HepG2 (cell line): Measurements from ENCODE around the gene MVB12A. TPM values are rescaled to one million over a fixed set of nuclear protein-coding genes. Genes with fewer than 3 reads are reported as not detected.

ENCODE experiments used
- ATF7-NPFF ChIP-seq: sonication (generic); formaldehyde crosslinking; IDR thresholded peaks from 2 replicates; pipeline ENCODE4 v1.8.1; 2023; ENCODE audit warnings: mild to moderate bottlenecking, low read depth, missing genetic modification reagents, moderate library complexity
- CBX2 ChIP-seq, 2 experiments: fragments of 200-600 bp in 1 of 2; sonication (generic); formaldehyde crosslinking in 1 of 2; IDR thresholded peaks; 2 replicates each; pipeline versions ENCODE4 v1.7.0 to v1.8.1; 2018 to 2022; ENCODE audit warnings: low read depth in 2 of 2, low read length in 1 of 2, mild to moderate bottlenecking in 1 of 2, missing genetic modification reagents in 1 of 2
- CEBPB ChIP-seq: IDR thresholded peaks from 2 replicates; pipeline ENCODE4 v1.6.1; 2011; ENCODE audit warnings: low read depth, low read length, improper control_type of control experiment, borderline replicate concordance
- GATA4 ChIP-seq: sonication (generic); IDR thresholded peaks from 2 replicates; pipeline ENCODE4 v1.6.1; 2016; ENCODE audit warnings: antibody characterized with exemption, low read depth, borderline replicate concordance
- HNF4A ChIP-seq: sonication (generic); formaldehyde crosslinking; IDR thresholded peaks from 2 replicates; pipeline ENCODE4 v1.4.0; 2020; ENCODE audit warnings: missing genetic modification reagents
- IRF2 ChIP-seq: IDR thresholded peaks from 2 replicates; pipeline ENCODE4 v1.6.1; 2018; ENCODE audit warnings: missing genetic modification reagents, missing compliant biosample characterization
- KAT7 ChIP-seq: IDR thresholded peaks from 2 replicates; pipeline ENCODE4 v1.6.1; 2018; ENCODE audit warnings: borderline replicate concordance, missing compliant biosample characterization
- LCORL ChIP-seq, 2 experiments: fragments of 450-650 bp in 1 of 2; sonication (generic) in 1 of 2; formaldehyde crosslinking in 1 of 2; IDR thresholded peaks; 2 replicates each; pipeline versions ENCODE4 v1.5.0 to v1.6.1; 2017 to 2020; ENCODE audit warnings: antibody characterized with exemption in 1 of 2, missing genetic modification reagents in 1 of 2
- NR2F6 ChIP-seq, 2 experiments: IDR thresholded peaks; 2 replicates each; pipeline ENCODE4 v1.6.1; 2016; ENCODE audit warnings: antibody characterized with exemption in 1 of 2, mild to moderate bottlenecking in 1 of 2
- TOPORS ChIP-seq: sonication (generic); formaldehyde crosslinking; IDR thresholded peaks from 2 replicates; pipeline ENCODE4 v1.8.0; 2023; ENCODE audit warnings: mild to moderate bottlenecking, missing genetic modification reagents
- ZBTB3 ChIP-seq: sonication (generic); formaldehyde crosslinking; IDR thresholded peaks from 2 replicates; pipeline ENCODE4 v1.4.0; 2020; ENCODE audit warnings: low read depth, mild to moderate bottlenecking, moderate library complexity, missing genetic modification reagents, borderline replicate concordance
- ZC3H13 ChIP-seq: sonication (generic); formaldehyde crosslinking; IDR thresholded peaks from 2 replicates; pipeline ENCODE4 v1.8.1; 2023; ENCODE audit warnings: mild to moderate bottlenecking, missing genetic modification reagents, moderate library complexity
- ZFP1 ChIP-seq: IDR thresholded peaks from 2 replicates; pipeline ENCODE4 v1.6.1; 2016
- ZNF180 ChIP-seq: sonication (generic); formaldehyde crosslinking; IDR thresholded peaks from 2 replicates; pipeline ENCODE4 v1.4.0; 2020; ENCODE audit warnings: low read depth, missing genetic modification reagents, borderline replicate concordance
- ZNF607 ChIP-seq: sonication (generic); formaldehyde crosslinking; IDR thresholded peaks from 2 replicates; pipeline ENCODE4 v1.5.1; 2020; ENCODE audit warnings: missing genetic modification reagents, mild to moderate bottlenecking, borderline replicate concordance
- polyA plus RNA-seq, 8 experiments: library from polyadenylated mRNA; depleted of rRNA in 3 of 8; stranded (reverse) in 7 of 8; unstranded in 1 of 8; fragments of >200 nt; fragmentation: Illumina TruSeq in 4 of 8; extraction: Trizol in 4 of 8; gene quantifications; 2 replicates each; pipeline versions ENCODE4 v1.2.1 to v1.2.3, GENCODE V29; 2011 to 2016; ENCODE audit warnings: low read depth in 4 of 8, missing spikeins in 1 of 8, mixed read lengths in 1 of 8; ENCODE audit not compliant: insufficient read depth in 1 of 8
- total RNA-seq, 5 experiments: library from RNA; depleted of rRNA; stranded (reverse); fragments of >200 nt; fragmentation: Illumina TruSeq; extraction: Trizol; gene quantifications; 2 replicates each; pipeline ENCODE4 v1.2.3, GENCODE V29; 2016; ENCODE audit warnings: low read depth in 1 of 5
- TF ChIP-seq, protein P1 (sequence below): sonication (generic); formaldehyde crosslinking; IDR thresholded peaks from 2 replicates; pipeline ENCODE4 v1.8.0; 2022; ENCODE audit warnings: missing genetic modification reagents, mild to moderate bottlenecking, inconsistent platforms, borderline replicate concordance
- TF ChIP-seq, protein P2 (sequence below): sonication (generic); formaldehyde crosslinking; IDR thresholded peaks from 2 replicates; pipeline ENCODE4 v1.4.0; 2020; ENCODE audit warnings: missing genetic modification reagents
- TF ChIP-seq, protein P3 (sequence below): sonication (generic); formaldehyde crosslinking; conservative IDR thresholded peaks from 2 replicates; pipeline ENCODE4 v1.4.0; 2020; ENCODE audit warnings: missing genetic modification reagents
- TF ChIP-seq, protein P4 (sequence below): sonication (generic); formaldehyde crosslinking; IDR thresholded peaks from 2 replicates; pipeline ENCODE4 v1.4.0; 2020; ENCODE audit warnings: missing genetic modification reagents
- TF ChIP-seq, protein P5 (sequence below): sonication (generic); formaldehyde crosslinking; IDR thresholded peaks from 2 replicates; pipeline ENCODE4 v1.4.0; 2020; ENCODE audit warnings: missing genetic modification reagents
- TF ChIP-seq, protein P6 (sequence below): IDR thresholded peaks from 2 replicates; pipeline ENCODE4 v1.6.1; 2016; ENCODE audit warnings: low read depth, borderline replicate concordance
- TF ChIP-seq, protein P7 (sequence below): sonication (generic); formaldehyde crosslinking; conservative IDR thresholded peaks from 2 replicates; pipeline ENCODE4 v1.4.0; 2020; ENCODE audit warnings: missing genetic modification reagents

The MVB12A gene
- total and polyA plus RNA-seq, 2 of the 13 experiments (the other 11 are each of a cell fraction or from before 2014, with no cell fraction given), result 35.7 to 36.1 TPM

DNA sequence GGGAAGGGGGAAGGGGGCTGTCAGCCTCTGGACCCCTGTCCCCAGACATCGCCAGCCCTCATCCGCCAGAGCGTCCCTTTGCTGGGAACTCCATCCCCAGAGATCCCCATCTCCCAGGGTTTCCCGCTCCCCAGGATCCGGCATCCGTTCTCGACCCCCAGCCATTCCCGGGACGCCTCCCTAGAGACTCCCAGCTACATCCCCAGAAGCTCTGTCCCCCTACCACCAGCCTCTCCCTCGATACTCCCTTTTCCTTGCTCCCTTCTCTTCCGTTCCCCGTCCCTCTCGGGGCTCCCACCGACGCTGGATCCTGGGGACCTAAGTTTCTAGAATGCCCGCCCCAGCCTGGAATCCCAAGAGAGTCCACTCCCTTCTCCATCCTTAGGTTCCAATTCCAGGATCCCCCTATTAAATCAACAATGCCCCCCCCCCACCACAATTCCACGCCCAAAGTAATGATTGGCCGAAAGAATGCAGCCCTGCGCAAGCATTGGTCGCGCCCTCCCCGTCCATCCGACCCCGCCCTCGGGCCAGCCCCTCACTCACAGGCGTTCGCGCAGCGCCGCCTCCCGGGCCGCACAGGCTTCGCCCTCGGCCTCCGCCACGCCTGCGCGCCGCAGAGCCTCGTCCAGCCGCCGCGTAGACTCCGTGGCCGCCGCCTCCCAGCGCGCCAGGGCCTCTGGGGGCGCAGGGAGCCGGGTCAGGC, 29.0 kb upstream of the MVB12A start (continued):
- TF ChIP-seq, protein P1, sequence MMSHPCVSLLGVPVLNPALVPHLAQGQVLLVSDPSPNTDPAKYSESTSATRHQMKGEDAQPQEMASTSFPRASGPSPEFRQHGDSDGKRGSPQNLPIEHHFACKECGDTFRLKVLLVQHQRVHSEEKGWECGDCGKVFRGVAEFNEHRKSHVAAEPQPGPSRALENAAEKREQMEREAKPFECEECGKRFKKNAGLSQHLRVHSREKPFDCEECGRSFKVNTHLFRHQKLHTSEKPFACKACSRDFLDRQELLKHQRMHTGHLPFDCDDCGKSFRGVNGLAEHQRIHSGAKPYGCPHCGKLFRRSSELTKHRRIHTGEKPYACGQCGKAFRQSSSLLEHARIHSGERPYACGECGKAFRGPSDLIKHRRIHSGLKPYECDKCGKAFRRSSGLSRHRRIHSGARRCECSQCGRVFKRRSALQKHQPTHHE (CRISPR knock-in tag), result no peak
- TF ChIP-seq, protein P2, sequence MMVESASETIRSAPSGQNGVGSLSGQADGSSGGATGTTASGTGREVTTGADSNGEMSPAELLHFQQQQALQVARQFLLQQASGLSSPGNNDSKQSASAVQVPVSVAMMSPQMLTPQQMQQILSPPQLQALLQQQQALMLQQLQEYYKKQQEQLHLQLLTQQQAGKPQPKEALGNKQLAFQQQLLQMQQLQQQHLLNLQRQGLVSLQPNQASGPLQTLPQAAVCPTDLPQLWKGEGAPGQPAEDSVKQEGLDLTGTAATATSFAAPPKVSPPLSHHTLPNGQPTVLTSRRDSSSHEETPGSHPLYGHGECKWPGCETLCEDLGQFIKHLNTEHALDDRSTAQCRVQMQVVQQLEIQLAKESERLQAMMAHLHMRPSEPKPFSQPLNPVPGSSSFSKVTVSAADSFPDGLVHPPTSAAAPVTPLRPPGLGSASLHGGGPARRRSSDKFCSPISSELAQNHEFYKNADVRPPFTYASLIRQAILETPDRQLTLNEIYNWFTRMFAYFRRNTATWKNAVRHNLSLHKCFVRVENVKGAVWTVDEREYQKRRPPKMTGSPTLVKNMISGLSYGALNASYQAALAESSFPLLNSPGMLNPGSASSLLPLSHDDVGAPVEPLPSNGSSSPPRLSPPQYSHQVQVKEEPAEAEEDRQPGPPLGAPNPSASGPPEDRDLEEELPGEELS (CRISPR knock-in tag), result no peak
- TF ChIP-seq, protein P3, sequence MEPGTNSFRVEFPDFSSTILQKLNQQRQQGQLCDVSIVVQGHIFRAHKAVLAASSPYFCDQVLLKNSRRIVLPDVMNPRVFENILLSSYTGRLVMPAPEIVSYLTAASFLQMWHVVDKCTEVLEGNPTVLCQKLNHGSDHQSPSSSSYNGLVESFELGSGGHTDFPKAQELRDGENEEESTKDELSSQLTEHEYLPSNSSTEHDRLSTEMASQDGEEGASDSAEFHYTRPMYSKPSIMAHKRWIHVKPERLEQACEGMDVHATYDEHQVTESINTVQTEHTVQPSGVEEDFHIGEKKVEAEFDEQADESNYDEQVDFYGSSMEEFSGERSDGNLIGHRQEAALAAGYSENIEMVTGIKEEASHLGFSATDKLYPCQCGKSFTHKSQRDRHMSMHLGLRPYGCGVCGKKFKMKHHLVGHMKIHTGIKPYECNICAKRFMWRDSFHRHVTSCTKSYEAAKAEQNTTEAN (CRISPR knock-in tag), result no peak
- no peak for TF ChIP-seq HNF4A (CRISPR knock-in tag)
- TF ChIP-seq NR2F6 (IDR thresholded peaks at IDR 0.05), result no peak
- peak; percentile 22; the same call in 1 of the 2 replicates for TF ChIP-seq NR2F6 (CRISPR knock-in tag; IDR thresholded peaks at IDR 0.05)
- TF ChIP-seq, protein P4, sequence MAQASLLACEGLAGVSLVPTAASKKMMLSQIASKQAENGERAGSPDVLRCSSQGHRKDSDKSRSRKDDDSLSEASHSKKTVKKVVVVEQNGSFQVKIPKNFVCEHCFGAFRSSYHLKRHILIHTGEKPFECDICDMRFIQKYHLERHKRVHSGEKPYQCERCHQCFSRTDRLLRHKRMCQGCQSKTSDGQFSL, result peak; percentile 75; the same call in 1 of the 2 replicates
- TF ChIP-seq TOPORS (CRISPR knock-in tag), result no peak
- TF ChIP-seq GATA4, result no peak
- no peak for TF ChIP-seq CBX2 (IDR thresholded peaks at IDR 0.05; ENCODE audit: low read depth, low read length)
- no peak for TF ChIP-seq CBX2 (CRISPR knock-in tag; IDR thresholded peaks at IDR 0.05; ENCODE audit: low read depth)
- no peak for TF ChIP-seq ZC3H13 (CRISPR knock-in tag)
- no peak for TF ChIP-seq CEBPB
- no peak for TF ChIP-seq ZFP1 (CRISPR knock-in tag)
- TF ChIP-seq, protein P5, sequence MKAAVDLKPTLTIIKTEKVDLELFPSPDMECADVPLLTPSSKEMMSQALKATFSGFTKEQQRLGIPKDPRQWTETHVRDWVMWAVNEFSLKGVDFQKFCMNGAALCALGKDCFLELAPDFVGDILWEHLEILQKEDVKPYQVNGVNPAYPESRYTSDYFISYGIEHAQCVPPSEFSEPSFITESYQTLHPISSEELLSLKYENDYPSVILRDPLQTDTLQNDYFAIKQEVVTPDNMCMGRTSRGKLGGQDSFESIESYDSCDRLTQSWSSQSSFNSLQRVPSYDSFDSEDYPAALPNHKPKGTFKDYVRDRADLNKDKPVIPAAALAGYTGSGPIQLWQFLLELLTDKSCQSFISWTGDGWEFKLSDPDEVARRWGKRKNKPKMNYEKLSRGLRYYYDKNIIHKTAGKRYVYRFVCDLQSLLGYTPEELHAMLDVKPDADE (CRISPR knock-in tag), result no peak
- TF ChIP-seq ATF7-NPFF (CRISPR knock-in tag), result no peak
- no peak for TF ChIP-seq ZBTB3
- TF ChIP-seq ZNF607, result no peak
- no peak for TF ChIP-seq KAT7 (CRISPR knock-in tag)
- TF ChIP-seq, protein P6, sequence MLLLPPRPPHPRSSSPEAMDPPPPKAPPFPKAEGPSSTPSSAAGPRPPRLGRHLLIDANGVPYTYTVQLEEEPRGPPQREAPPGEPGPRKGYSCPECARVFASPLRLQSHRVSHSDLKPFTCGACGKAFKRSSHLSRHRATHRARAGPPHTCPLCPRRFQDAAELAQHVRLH (CRISPR knock-in tag), result no peak
- TF ChIP-seq, protein P7, sequence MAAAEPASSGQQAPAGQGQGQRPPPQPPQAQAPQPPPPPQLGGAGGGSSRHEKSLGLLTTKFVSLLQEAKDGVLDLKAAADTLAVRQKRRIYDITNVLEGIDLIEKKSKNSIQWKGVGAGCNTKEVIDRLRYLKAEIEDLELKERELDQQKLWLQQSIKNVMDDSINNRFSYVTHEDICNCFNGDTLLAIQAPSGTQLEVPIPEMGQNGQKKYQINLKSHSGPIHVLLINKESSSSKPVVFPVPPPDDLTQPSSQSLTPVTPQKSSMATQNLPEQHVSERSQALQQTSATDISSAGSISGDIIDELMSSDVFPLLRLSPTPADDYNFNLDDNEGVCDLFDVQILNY (CRISPR knock-in tag), result no peak
- no peak for TF ChIP-seq LCORL (IDR thresholded peaks at IDR 0.05)
- peak; percentile 32; the same call in 1 of the 2 replicates for TF ChIP-seq LCORL (CRISPR knock-in tag; IDR thresholded peaks at IDR 0.05)
- TF ChIP-seq IRF2 (CRISPR knock-in tag), result peak; percentile 37; the same call in 1 of the 2 replicates
- TF ChIP-seq ZNF180 (CRISPR knock-in tag), result no peak
